Suprapubic skin (tissue), 4 donors: ENCODE measurements around the gene FAAP20. TPM values are rescaled to one million over a fixed set of nuclear protein-coding genes. Genes with fewer than 3 reads are reported as not detected.

Experiments
- DNase-seq, 2 donors: peaks; one replicate each; pipeline ENCODE4 v3.0.0-alpha.2; 2019; ENCODE audit warnings: low spot score in 2 of 2
- H3K27ac ChIP-seq: fragments of 200-600 bp; sonication (generic); one replicate; pipeline ENCODE4 v1.5.1; 2019
- H3K27me3 ChIP-seq: fragments of 200-600 bp; sonication (generic); one replicate; pipeline ENCODE4 v1.5.1; 2019
- H3K36me3 ChIP-seq: fragments of 200-600 bp; sonication (generic); one replicate; pipeline ENCODE4 v1.5.1; 2019
- H3K4me1 ChIP-seq: fragments of 200-600 bp; sonication (generic); one replicate; pipeline ENCODE4 v1.5.1; 2019
- H3K4me3 ChIP-seq: fragments of 200-600 bp; sonication (generic); one replicate; pipeline ENCODE4 v1.5.1; 2019; ENCODE audit warnings: mild to moderate bottlenecking
- H3K9me3 ChIP-seq: fragments of 200-600 bp; sonication (generic); one replicate; pipeline ENCODE4 v1.5.1; 2019
- EP300 ChIP-seq: sonication (generic); formaldehyde crosslinking; IDR thresholded peaks from one replicate; pipeline ENCODE4 v1.6.1; 2017; ENCODE audit warnings: antibody characterized with exemption
- POLR2A ChIP-seq, 2 donors: fragments of 450-650 bp; IDR thresholded peaks; one replicate each; pipeline ENCODE4 v1.6.1; 2017; ENCODE audit warnings: antibody characterized with exemption in 2 of 2, mild to moderate bottlenecking in 2 of 2, moderate library complexity in 2 of 2
- POLR2AphosphoS5 ChIP-seq, 3 donors: sonication (generic); formaldehyde crosslinking; IDR thresholded peaks; one replicate each; pipeline ENCODE4 v1.6.1; 2017; ENCODE audit warnings: antibody characterized with exemption in 3 of 3
- WGBS: methylation state at CpG from one replicate; pipeline ENCODE4 v1.1.5; 2018; 5-methylcytosine and 5-hydroxymethylcytosine counted together
- total RNA-seq, 4 donors: library from RNA; depleted of rRNA; stranded (reverse); fragments of >200 nt; gene quantifications; one replicate each; pipeline ENCODE4 v1.1.0, GENCODE V29; 2016
- TF ChIP-seq, protein P1 (sequence below), 2 donors: fragments of 200-600 bp in 1 of 2; fragments of 450-650 bp in 1 of 2; sonication (generic) in 1 of 2; IDR thresholded peaks; one replicate each; pipeline ENCODE4 v1.5.1; 2016 to 2019; ENCODE audit warnings: antibody characterized with exemption in 2 of 2, mild to moderate bottlenecking in 1 of 2, moderate library complexity in 1 of 2

FAAP20 gene
- total RNA-seq, 4 donors from 2014 or later, result 18.6 to 47.3 (median 24.9) TPM

DNA sequence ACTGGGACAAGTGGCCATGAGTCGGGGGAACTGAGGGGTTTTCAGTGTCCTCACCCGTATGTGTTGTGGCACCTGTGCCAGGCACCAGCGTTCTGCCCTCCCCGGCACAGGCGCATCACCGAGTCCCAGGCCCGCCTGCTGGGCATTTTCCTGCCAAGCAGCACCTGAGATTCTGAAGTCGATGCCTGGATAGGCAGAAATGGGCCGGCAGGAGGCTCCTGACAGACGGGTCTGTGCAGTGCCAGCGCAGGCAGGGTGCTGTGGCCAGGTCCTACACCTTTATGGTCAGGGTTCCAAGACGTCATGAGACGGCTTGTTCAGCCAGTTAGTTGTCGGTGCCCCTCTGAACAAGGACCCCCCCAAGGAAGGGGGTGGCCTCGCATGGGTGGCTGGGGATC lies 10.6 kb downstream of the FAAP20 start:
- 81% methylated on average over 6 of the region's 15 CpGs for WGBS
- Histone ChIP-seq H3K27ac (no peak overlapping the region), H3K4me1 (peaks cover 11% of the 10 kb centered on the region), H3K36me3 (peaks cover 12% of the 10 kb centered on the region), H3K27me3 (no peaks in the 10 kb centered on the region), H3K4me3 (no peak overlapping the region), H3K9me3 (no peaks in the 10 kb centered on the region)
- TF ChIP-seq, protein P1, sequence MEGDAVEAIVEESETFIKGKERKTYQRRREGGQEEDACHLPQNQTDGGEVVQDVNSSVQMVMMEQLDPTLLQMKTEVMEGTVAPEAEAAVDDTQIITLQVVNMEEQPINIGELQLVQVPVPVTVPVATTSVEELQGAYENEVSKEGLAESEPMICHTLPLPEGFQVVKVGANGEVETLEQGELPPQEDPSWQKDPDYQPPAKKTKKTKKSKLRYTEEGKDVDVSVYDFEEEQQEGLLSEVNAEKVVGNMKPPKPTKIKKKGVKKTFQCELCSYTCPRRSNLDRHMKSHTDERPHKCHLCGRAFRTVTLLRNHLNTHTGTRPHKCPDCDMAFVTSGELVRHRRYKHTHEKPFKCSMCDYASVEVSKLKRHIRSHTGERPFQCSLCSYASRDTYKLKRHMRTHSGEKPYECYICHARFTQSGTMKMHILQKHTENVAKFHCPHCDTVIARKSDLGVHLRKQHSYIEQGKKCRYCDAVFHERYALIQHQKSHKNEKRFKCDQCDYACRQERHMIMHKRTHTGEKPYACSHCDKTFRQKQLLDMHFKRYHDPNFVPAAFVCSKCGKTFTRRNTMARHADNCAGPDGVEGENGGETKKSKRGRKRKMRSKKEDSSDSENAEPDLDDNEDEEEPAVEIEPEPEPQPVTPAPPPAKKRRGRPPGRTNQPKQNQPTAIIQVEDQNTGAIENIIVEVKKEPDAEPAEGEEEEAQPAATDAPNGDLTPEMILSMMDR (IDR thresholded peaks at IDR 0.05), result no peak
- TF ChIP-seq POLR2AphosphoS5 (IDR thresholded peaks at IDR 0.05) (no peak), EP300 (no peak), POLR2A (IDR thresholded peaks at IDR 0.05) (no peak)
- no peak for DNase-seq

- TF ChIP-seq EP300, result no peak
- Histone ChIP-seq H3K27ac (no peak overlapping the region), H3K4me3 (no peak overlapping the region), H3K27me3 (no peaks in the 10 kb centered on the region), H3K36me3 (peaks cover 24% of the 10 kb centered on the region), H3K4me1 (peaks cover 3% of the 10 kb centered on the region), H3K9me3 (no peaks in the 10 kb centered on the region)
- DNase-seq, result no peak
- WGBS, result 96% methylated on average over 12 of the region's 13 CpGs
Measured at GRCh38 chr1:2182376-2182775, 12.2 kb downstream of the FAAP20 start.

DNA sequence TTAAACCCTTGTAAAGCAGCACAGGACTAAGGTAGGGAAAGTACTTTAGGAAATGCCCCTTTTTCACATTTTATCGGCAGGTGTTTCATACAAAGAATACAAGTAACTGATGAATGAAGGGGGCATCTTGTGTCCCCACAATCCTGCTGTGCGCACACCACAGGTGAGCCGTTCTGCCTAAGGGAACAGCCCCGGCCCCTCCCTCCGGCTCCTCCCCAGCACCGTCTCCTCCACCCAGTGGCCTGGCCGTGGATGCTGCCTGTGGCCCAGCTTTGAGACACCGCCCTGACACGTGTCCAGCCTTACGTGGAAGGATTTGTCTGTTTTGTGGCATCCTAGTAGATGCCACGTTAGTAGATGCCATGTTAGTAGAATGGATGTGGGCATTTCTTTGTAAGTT lies 12.8 kb downstream of the FAAP20 start:
- H3K4me3 ChIP-seq, result no peak overlapping the region
- TF ChIP-seq POLR2A (IDR thresholded peaks at IDR 0.05), result no peak
- no peak for TF ChIP-seq POLR2AphosphoS5 (IDR thresholded peaks at IDR 0.05)
- TF ChIP-seq EP300, result no peak
- TF ChIP-seq, protein P1 (IDR thresholded peaks at IDR 0.05), result no peak
- H3K9me3 ChIP-seq, result no peaks in the 10 kb centered on the region
- 87% methylated on average over 11 of the region's 11 CpGs for WGBS
- H3K27ac ChIP-seq, result no peak overlapping the region
- no peak for DNase-seq
- H3K36me3 ChIP-seq, result peaks cover 24% of the 10 kb centered on the region
- no peaks in the 10 kb centered on the region for H3K4me1 ChIP-seq
- no peaks in the 10 kb centered on the region for H3K27me3 ChIP-seq

DNA sequence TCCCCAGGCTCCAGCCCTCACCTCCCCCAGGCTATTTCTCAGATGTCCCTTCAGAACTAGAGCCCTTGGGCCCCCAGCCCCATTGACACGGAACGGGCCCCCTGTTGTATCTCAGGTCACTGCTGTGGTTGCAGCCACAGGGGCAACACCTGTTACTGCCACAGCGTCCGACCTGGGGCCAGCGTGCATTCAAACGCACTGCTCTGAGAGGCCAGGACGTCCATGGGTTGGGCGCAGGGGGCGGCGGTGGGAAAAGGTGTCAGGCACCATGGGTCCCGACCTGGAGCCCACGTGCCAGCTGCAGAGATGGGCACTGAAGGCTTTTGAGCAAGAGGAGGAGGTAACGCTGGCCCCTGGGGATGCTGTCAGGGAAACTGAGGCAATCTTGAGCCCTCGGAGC lies 13.3 kb downstream of the FAAP20 start:
- Histone ChIP-seq H3K27me3 (no peaks in the 10 kb centered on the region), H3K4me1 (no peaks in the 10 kb centered on the region), H3K4me3 (no peak overlapping the region), H3K36me3 (peaks cover 24% of the 10 kb centered on the region), H3K9me3 (no peaks in the 10 kb centered on the region), H3K27ac (no peak overlapping the region)
- no peak for DNase-seq
- WGBS, result 92% methylated on average over 9 of the region's 14 CpGs
- TF ChIP-seq POLR2A (IDR thresholded peaks at IDR 0.05), result no peak

DNA sequence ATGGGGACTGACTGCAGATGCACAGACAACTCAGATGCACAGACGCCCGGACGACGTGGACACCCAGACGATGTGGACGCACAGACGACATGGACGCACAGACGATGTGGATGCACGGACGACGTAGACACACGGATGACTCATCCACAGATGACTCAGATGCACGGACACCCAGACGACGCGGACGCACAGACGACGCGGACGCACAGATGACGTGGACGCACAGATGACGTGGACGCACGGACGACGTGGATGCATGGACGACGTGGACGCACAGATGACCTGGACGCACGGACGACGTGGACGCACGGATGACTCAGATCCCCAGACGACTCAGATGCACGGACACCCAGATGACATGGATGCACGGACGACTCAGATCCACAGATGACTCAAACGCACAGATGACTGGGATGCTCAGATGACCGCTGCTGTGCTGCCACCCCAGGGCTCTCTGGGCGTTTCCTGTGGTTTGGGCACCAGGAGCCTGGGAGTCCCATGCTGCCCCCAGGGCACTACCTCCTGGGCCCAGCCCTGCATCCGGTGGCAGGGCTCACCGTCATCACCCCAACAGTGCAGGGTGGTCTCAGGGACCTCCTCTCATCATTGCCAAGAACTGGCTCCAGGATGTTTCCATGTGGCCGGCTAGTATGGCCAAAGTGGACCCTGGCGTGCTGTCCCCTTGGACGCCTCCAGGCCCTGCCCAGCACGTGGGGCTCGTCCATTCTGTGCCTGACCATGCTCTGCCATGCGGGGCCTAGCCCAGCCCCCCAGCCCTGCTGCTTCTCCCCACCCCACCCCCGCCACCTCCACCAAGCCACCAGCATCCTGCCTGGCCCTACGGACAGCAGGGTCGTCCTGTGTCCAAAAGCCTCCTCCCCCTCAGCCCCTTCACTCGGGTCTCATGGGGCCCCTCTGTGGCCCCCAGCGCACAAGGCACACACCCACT lies 14.0 kb downstream of the FAAP20 start:
- 92% methylated on average over 48 of the region's 58 CpGs for WGBS

More for the DNA sequence above, 14.0 kb downstream of the FAAP20 start:
- Histone ChIP-seq H3K4me3 (no peak overlapping the region), H3K27me3 (no peaks in the 10 kb centered on the region), H3K9me3 (no peaks in the 10 kb centered on the region), H3K27ac (no peak overlapping the region), H3K4me1 (no peaks in the 10 kb centered on the region), H3K36me3 (peaks cover 18% of the 10 kb centered on the region)
- TF ChIP-seq, protein P1 (IDR thresholded peaks at IDR 0.05), result no peak
- TF ChIP-seq EP300 (no peak), POLR2AphosphoS5 (IDR thresholded peaks at IDR 0.05) (no peak), POLR2A (IDR thresholded peaks at IDR 0.05) (no peak)
- no peak for DNase-seq
